ENCODE data around the gene ZSCAN10. TPM values are rescaled to one million over a fixed set of nuclear protein-coding genes. Genes with fewer than 3 reads are reported as not detected.

ZSCAN10 gene
- total RNA-seq, 2 experiments from 2014 or later = 0.21 to 0.23 TPM

DNA sequence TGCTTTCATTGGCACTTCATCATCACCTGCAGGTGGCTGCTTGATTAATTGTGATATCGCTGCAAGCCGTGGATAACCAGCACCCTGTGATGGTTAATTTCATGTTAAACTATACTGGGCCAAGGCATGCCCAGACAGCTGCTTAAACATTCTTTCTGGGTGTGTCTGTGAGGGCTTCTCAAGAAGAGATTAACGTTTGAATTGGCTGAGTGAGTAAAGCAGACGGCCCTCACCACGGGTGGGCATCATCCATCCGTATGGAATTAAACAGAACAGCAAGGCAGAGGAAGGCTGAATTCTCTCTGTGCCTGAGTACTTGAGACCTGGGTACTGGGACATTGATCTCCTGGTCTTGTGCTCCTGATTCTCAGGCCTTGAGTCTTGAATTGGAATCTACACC is 28.7 kb upstream of the ZSCAN10 start:
- no peak for ATAC-seq
- Mint-ChIP-seq H3K4me3 (peak overlapping the region; percentile 88), H3K36me3 (peaks cover 22% of the 10 kb centered on the region), H3K4me1 (peaks cover 58% of the 10 kb centered on the region), H3K27ac (peak overlapping the region; percentile 68), H3K9me3 (ENCODE audit: low read depth) (no peaks in the 10 kb centered on the region), H3K27me3 (no peaks in the 10 kb centered on the region)
- CTCF ChIA-PET = interaction anchor here (1.3 to 14.3 kb wide), 6 partner anchors 22 to 98 kb away, joined by 3 to 400 read pairs (median 156); partner anchors contain the start of genes IL32, MMP25 and ZSCAN10
- DNase-seq = no peak

DNA sequence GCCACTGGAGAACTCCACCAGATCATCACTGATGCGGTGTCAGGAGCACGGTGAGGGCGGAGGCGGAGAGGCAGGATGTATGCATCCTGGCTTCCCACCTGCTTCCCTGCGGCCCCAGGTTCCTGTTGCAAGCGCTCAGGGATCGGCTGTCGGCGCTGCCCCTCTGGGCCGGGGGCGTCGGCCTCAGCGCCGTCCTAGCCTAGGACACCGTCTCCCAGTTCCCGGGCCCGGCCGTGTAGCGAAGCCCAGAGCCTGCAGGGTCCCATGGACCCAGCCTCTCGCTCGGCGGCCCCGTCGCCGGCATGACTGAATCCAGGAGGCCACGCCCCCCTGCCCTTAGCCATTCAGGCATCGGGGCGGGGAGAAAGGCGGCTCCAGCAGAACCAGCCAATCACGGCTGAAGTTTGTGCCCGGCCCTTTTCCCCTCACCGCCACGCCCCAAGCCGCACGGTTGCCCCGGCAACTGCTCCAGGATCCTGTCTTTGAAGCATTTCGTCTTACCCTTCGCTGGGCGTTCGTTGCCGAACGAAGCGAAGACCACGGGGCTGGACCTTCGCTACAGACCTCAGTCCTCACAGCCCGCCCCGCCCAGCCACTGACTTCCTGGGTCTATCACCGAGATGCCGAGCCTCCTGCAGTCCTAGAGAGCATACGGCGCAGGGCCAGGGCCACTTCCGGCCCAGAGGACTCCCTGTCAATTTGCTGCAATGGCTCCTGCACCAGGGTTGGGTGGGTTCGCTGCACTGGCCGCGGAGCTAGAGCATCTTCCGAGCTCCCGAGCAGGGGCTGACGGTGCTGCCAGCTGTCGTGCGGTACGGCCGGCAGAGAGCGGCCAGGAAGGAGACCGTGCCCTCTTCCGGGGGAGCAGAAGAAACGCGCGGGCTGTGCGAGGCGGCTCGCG is 25.1 kb upstream of the ZSCAN10 start:
- peak; percentile 88 for ATAC-seq
- no peaks in the 10 kb centered on the region for H3K27me3 Mint-ChIP-seq
- peaks cover 13% of the 10 kb centered on the region for H3K36me3 Mint-ChIP-seq
- CTCF ChIA-PET = interaction anchor here (1.0 to 14.3 kb wide), 9 partner anchors 10 to 120 kb away, joined by 3 to 400 read pairs (median 12); partner anchors contain the start of genes IL32, ZNF213 and ZSCAN10
- peaks cover 49% of the 10 kb centered on the region for H3K4me1 Mint-ChIP-seq
- DNase-seq = peak; percentile 99
- H3K4me3 Mint-ChIP-seq = peak overlapping the region; percentile 98
- H3K9me3 Mint-ChIP-seq (ENCODE audit: low read depth) = no peaks in the 10 kb centered on the region
- peak overlapping the region; percentile 99 for H3K27ac Mint-ChIP-seq

DNA sequence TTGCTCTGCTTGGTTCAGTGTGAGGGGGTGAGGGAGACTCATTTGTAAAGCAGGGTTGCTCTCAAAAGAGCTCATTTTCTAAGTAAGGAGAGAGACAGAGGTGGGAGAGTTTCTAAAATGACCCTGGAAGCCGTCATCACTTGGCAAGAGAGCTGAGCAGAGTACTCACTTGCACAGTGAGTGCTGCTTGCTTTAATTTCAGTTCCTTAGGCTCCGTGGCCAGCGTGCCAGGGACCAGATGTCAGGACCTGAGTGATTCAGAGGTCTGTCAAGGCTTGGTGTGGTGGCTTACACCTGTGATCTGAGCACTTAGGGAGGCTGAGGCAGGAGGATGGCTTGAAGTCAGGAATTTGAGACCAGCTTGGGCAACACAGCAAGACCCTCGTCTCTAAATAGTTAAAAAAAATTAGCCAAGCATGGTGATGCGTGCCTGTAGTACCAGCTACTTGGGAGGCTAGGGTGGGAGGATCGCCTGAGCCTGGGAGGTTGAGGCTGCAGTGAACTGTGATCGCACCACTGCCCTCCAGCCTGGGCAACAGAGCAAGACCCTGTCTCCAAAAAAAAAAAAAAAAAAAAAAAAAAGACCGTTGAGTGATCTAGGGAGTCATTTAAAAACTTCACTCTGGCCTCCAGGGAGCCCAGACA is 24.0 kb upstream of the ZSCAN10 start:
- H3K9me3 Mint-ChIP-seq (ENCODE audit: low read depth) = no peaks in the 10 kb centered on the region
- H3K27ac Mint-ChIP-seq = peak overlapping the region; percentile 99
- H3K4me3 Mint-ChIP-seq = peak overlapping the region; percentile 98
- no peaks in the 10 kb centered on the region for H3K27me3 Mint-ChIP-seq
- DNase-seq = no peak
- H3K4me1 Mint-ChIP-seq = peaks cover 43% of the 10 kb centered on the region
- peaks cover 13% of the 10 kb centered on the region for H3K36me3 Mint-ChIP-seq
- ATAC-seq = no peak
- CTCF ChIA-PET = interaction anchor here (1.0 to 2.6 kb wide), 11 partner anchors 8 to 119 kb away, joined by 3 to 14 read pairs (median 4); partner anchors contain the start of genes IL32 and ZNF213

DNA sequence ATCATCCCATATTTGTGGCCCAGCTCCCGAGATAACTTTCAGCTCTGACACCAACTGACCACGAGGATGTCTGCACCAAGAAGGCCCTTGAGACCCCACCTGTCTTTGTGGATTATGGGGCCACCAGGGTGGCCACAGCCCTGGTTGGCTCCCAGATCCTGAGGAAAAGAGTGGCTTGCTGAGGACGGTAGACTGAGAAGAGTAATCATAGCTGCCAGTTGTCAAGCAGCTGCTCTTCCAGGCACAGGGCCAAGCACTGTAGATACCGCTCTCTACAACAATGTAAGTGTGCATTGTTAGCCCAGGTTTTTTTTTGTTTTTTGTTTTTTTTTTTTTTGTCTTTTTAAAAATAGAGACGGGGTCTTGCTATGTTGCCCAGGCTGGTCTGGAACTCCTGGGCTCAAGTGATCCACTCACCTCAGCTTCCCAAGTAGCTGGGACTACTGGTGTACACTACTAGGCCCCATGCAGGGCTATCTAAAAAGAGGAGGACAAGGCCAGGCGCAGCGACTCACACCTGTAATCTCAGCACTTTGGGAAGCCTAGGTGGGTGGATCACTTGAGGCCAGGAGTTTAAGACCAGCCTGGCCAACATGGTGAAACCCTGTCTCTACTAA is 22.9 kb upstream of the ZSCAN10 start:
- Mint-ChIP-seq H3K4me3 (no peak overlapping the region), H3K9me3 (ENCODE audit: low read depth) (no peaks in the 10 kb centered on the region), H3K4me1 (peaks cover 32% of the 10 kb centered on the region), H3K36me3 (peaks cover 10% of the 10 kb centered on the region), H3K27me3 (no peaks in the 10 kb centered on the region), H3K27ac (no peak overlapping the region)
- CTCF ChIA-PET = interaction anchor here (0.7 to 2.6 kb wide), 14 partner anchors 9 to 118 kb away, joined by 3 to 14 read pairs (median 4); partner anchors contain the start of gene ZNF213
- DNase-seq (no peak), ATAC-seq (no peak)

DNA sequence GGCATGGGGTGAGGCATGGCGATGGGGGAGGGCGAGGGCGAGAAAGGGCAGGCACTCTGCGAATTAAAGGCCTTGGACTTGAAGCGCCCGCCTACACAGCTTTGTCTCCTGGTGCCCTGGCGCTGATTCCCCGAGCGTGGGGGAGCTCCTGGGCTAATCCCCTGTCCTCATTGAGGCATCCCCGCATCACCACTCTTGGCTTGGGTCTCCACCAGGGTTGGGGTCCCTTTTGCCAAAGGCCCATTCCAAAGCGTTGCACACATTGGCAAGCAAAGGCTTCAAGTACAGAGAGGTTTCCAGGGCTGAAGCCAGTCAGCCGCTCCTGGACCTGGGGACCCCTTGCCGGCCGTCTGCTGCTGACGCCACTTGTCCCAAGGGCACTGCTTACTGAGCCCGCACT is 21.3 kb upstream of the ZSCAN10 start:
- CTCF ChIA-PET = interaction anchor here (0.6 to 4.8 kb wide), 7 partner anchors 9 to 1294 kb away, joined by 3 to 25 read pairs (median 4); no protein-coding TSS in a partner anchor
- Mint-ChIP-seq H3K36me3 (peaks cover 5% of the 10 kb centered on the region), H3K4me1 (peaks cover 19% of the 10 kb centered on the region), H3K27ac (no peak overlapping the region), H3K9me3 (ENCODE audit: low read depth) (no peaks in the 10 kb centered on the region), H3K4me3 (no peak overlapping the region), H3K27me3 (no peaks in the 10 kb centered on the region)
- ATAC-seq = no peak
- no peak for DNase-seq

- Mint-ChIP-seq H3K4me3 (no peak overlapping the region), H3K9me3 (ENCODE audit: low read depth) (no peaks in the 10 kb centered on the region), H3K27ac (no peak overlapping the region), H3K36me3 (peaks cover 2% of the 10 kb centered on the region), H3K27me3 (no peaks in the 10 kb centered on the region), H3K4me1 (peaks cover 16% of the 10 kb centered on the region)
- no peak for DNase-seq
- CTCF ChIA-PET = interaction anchor here (1.1 to 4.8 kb wide), 4 partner anchors 10 to 61 kb away, joined by 3 to 25 read pairs (median 6); no protein-coding TSS in a partner anchor
- ATAC-seq = no peak
Observed at GRCh38 chr16:3119701-3120408, 20.8 kb upstream of the ZSCAN10 start.

DNA sequence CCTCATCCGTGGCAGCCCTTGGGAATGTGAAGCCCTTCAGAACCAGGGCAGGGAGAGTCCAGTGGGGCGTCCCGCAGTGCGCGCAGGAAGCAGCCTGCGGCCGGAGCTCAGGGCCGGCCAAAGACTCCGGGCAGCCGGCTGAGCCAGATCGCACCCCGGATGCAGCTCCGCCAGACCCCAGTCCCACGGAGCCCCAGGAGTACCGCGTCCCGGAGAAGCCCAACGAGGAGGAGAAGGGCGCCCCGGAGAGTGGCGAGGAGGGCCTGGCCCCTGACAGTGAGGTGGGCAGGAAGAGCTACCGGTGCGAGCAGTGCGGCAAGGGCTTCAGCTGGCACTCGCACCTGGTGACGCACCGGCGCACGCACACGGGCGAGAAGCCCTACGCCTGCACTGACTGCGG is 20.2 kb upstream of the ZSCAN10 start:
- Mint-ChIP-seq H3K36me3 (no peaks in the 10 kb centered on the region), H3K9me3 (ENCODE audit: low read depth) (no peaks in the 10 kb centered on the region), H3K27ac (no peak overlapping the region), H3K4me3 (no peak overlapping the region), H3K4me1 (peaks cover 12% of the 10 kb centered on the region), H3K27me3 (no peaks in the 10 kb centered on the region)
- CTCF ChIA-PET = interaction anchor here (1.3 to 4.8 kb wide), 3 partner anchors 10 to 61 kb away, joined by 3 to 25 read pairs (median 9); no protein-coding TSS in a partner anchor
- no peak for ATAC-seq
- DNase-seq = no peak

GRCh38 chr16:3118846-3119245 is 19.8 kb upstream of the ZSCAN10 start:
- ATAC-seq (no peak), DNase-seq (no peak)
- Mint-ChIP-seq H3K27ac (no peak overlapping the region), H3K36me3 (no peaks in the 10 kb centered on the region), H3K4me3 (no peak overlapping the region), H3K4me1 (peaks cover 12% of the 10 kb centered on the region), H3K27me3 (peaks cover 3% of the 10 kb centered on the region), H3K9me3 (ENCODE audit: low read depth) (no peaks in the 10 kb centered on the region)
- CTCF ChIA-PET = interaction anchor here (1.3 to 4.8 kb wide), 2 partner anchors 11 to 60 kb away, joined by 3 to 25 read pairs; no protein-coding TSS in a partner anchor

DNA sequence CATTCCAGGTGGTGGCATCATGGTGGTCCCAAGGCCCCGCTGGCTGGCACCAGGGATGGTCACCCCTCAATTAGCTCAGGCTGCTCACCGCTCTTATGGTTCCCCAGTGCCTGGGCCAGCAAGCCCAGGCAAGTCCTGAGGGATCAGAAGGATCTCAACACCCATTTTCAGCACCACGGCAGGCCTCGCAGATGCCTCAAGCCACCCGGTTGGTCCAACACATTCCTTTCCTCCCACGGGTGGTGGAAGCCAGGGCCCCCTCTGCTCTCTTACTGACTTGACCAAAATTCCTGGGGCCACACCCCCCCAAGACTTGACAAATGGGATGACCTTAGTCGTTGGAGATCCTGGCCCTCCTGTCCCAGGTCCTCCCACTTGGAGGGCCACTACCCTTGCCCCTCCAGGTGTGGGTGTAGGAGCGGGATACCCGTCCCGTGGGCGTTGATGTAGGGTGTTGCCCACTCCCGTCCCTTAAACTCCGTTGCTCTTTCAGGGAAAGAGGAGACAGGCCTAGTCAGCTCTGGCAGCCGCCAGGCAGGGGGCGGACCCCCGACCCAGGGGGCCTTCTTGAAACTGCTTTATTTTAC is 19.2 kb upstream of the ZSCAN10 start:
- DNase-seq = no peak
- no peak overlapping the region for H3K27ac Mint-ChIP-seq
- peaks cover 7% of the 10 kb centered on the region for H3K4me1 Mint-ChIP-seq
- H3K27me3 Mint-ChIP-seq = peaks cover 5% of the 10 kb centered on the region
- no peaks in the 10 kb centered on the region for H3K36me3 Mint-ChIP-seq
- no peak overlapping the region for H3K4me3 Mint-ChIP-seq
- no peak for ATAC-seq
- CTCF ChIA-PET = interaction anchor here (0.7 to 4.8 kb wide), 7 partner anchors 8 to 291 kb away, joined by 3 to 25 read pairs (median 5); no protein-coding TSS in a partner anchor
- no peaks in the 10 kb centered on the region for H3K9me3 Mint-ChIP-seq (ENCODE audit: low read depth)

- Mint-ChIP-seq H3K27me3 (peaks cover 16% of the 10 kb centered on the region), H3K36me3 (no peaks in the 10 kb centered on the region), H3K27ac (no peak overlapping the region), H3K4me3 (no peak overlapping the region), H3K4me1 (no peaks in the 10 kb centered on the region), H3K9me3 (ENCODE audit: low read depth) (no peaks in the 10 kb centered on the region)
- CTCF ChIA-PET = interaction anchor here (0.6 kb wide), 1 partner anchor 33 kb away, joined by 3 read pairs; no protein-coding TSS in a partner anchor
- no peak for ATAC-seq
- DNase-seq = no peak
Observed at GRCh38 chr16:3115561-3115960, 16.5 kb upstream of the ZSCAN10 start.

DNA sequence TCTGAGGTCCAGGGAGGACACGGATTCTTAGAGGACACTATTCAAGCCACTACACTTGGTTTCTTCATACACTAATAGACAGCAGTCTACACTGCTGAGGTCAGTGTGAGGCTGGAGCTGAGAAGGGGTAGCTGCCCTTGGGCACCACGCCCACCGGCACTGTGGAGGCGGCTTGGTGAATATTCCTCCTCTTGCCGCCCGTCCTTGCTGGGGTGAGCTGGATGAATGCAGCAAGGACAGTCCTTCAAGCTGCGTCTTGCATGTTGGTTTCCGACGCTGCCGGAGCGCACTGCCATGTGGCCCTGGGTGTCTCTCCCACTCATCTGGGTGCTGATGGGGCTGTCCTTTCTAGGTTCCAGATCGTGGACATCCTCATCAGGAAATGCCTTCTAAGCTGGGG is 15.9 kb upstream of the ZSCAN10 start:
- no peaks in the 10 kb centered on the region for H3K4me1 Mint-ChIP-seq
- H3K4me3 Mint-ChIP-seq = no peak overlapping the region
- no peak overlapping the region for H3K27ac Mint-ChIP-seq
- CTCF ChIA-PET = interaction anchor here (0.6 to 1.3 kb wide), 4 partner anchors 11 to 33 kb away, joined by 3 to 6 read pairs (median 4); no protein-coding TSS in a partner anchor
- no peak for ATAC-seq
- no peaks in the 10 kb centered on the region for H3K36me3 Mint-ChIP-seq
- no peaks in the 10 kb centered on the region for H3K9me3 Mint-ChIP-seq (ENCODE audit: low read depth)
- H3K27me3 Mint-ChIP-seq = peaks cover 19% of the 10 kb centered on the region
- no peak for DNase-seq

All from activated CD8-positive, alpha-beta memory T cell treated with anti-CD3 and anti-CD28 coated beads, Interleukin-2, amount 10 ng/mL, durations not matched to agents 7 days and 5 days (primary cell).